Pancreas (tissue), 10 donors: Measurements from ENCODE around the gene DPYSL5. TPM values are rescaled to one million over a fixed set of nuclear protein-coding genes. Genes with fewer than 3 reads are reported as not detected.

Experiments
- ATAC-seq, 4 donors: fragments of 200-7000 bp; cut with Tn5 transposase; one replicate each; pipeline versions ENCODE4 v1.8.0 to v1.9.1; 2020; ENCODE audit warnings: mild to moderate bottlenecking in 4 of 4, moderate library complexity in 4 of 4
- DNase-seq, 6 donors: peaks; one replicate each; pipeline ENCODE4 v3.0.0-alpha.2; 2020
- FAIRE-seq: peaks from 2 replicates; lab custom pipeline; 2012; peaks lifted over from hg19 to GRCh38; lab: Jason Lieb, UNC
- H3K27ac ChIP-seq, 4 donors: fragments of 200-600 bp; sonication (generic); 1 replicate in 3 of 4; 2 replicates in 1 of 4; pipeline versions ENCODE4 v1.5.0 to v1.8.0; 2020
- H3K27me3 ChIP-seq, 4 donors: fragments of 200-600 bp; one replicate each; pipeline ENCODE4 v1.8.0; 2021
- H3K36me3 ChIP-seq, 3 donors: fragments of 200-600 bp; sonication (generic) in 1 of 3; one replicate each; pipeline versions ENCODE4 v1.5.0 to v1.8.0; 2020 to 2021
- H3K4me1 ChIP-seq, 3 donors: fragments of 200-600 bp; one replicate each; pipeline ENCODE4 v1.8.0; 2021
- H3K4me3 ChIP-seq, 4 donors: fragments of 200-600 bp; sonication (generic) in 2 of 4; one replicate each; pipeline versions ENCODE4 v1.5.0 to v1.8.0; 2020 to 2021
- H3K9me3 ChIP-seq, 4 donors: fragments of 200-600 bp; one replicate each; pipeline ENCODE4 v1.8.0; 2021
- WGBS, 2 donors: extraction: QIAGEN DNeasy Blood & Tissue Kit; methylation state at CpG; one replicate each; pipeline ENCODE4 v1.1.7; 2013; 5-methylcytosine and 5-hydroxymethylcytosine counted together
- intact Hi-C, 3 donors: fragments of 100-400 bp; cut with DNase I; formaldehyde crosslinking; loops; one replicate each; pipeline versions ENCODE4 v1.11.1 to v1.14.2; 2022
- polyA plus RNA-seq, 2 donors: library from polyadenylated mRNA; stranded (reverse); fragments of 200-250 nt; gene quantifications; one replicate each; pipeline ENCODE4 v1.2.3, GENCODE V29; 2013
- total RNA-seq, 6 donors: library from RNA; stranded (reverse); fragmentation: NEBNext Ultra II Directional in 4 of 6; extraction: Animal tissue kit (Norgen Biotek cat#: 25700) in 4 of 6; gene quantifications; one replicate each; pipeline versions ENCODE4 v1.2.1 to v1.2.4, GENCODE V29; 2021 to 2023
- TF ChIP-seq, protein P1 (sequence below), 4 donors: fragments of 200-600 bp; sonication (generic) in 3 of 4; IDR thresholded peaks; one replicate each; pipeline versions ENCODE4 v1.5.0 to v1.8.0; 2021; ENCODE audit warnings: antibody characterized with exemption in 4 of 4
- donor health status: healthy with polysubstance abuse.
- donor health status: DM: no; HTN: no; CAD: no; lungs with moderate emphysema.
- donor health status: DM: no; HTN: no; CAD: no.
- donor health status: control.
- donor health status: control.
- donor health status: Bipolar disorder and iron deficiency.
- donor health status: DM: yes; HTN: yes; CAD: no.
- donor health status: DM: no; HTN: no; CAD: no.
- donor health status: DM: no; HTN: no; CAD: no.
- donor health status: DM: yes; HTN: yes; CAD: no.

DPYSL5 gene
- total and polyA plus RNA-seq, 8 donors: 0.02 to 0.12 (median 0.09) TPM; not detected in 5

DNA sequence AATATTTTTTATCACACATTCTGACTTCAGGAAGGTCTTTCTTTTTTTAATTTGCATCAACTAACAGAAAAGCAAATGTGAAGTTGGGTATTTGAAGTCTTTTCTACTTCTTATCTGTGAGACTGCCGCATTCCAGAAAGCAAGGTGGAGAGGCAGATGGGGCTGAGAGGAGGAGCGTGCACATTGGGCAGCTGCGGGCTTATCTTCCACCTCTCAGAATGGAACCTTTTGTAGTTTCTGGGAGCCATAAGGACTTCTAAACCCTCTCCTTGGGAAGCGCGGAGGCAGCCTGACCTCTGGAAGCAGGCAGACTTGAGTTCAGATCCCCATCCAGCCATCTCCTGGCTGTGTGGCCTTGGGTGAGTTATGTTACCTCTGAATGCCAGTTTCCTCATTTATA, 126.4 kb downstream of the DPYSL5 start:
- H3K4me3 ChIP-seq: no peak overlapping the region
- peaks cover 0 to 26% (median 5%) of the 10 kb centered on the region in 3 donors for H3K4me1 ChIP-seq
- no peaks in the 10 kb centered on the region for H3K36me3 ChIP-seq
- H3K9me3 ChIP-seq: no peaks in the 10 kb centered on the region
- FAIRE-seq (no peak), ATAC-seq (no peak), DNase-seq (no peak)
- intact Hi-C loops: no loop called here
- no peak overlapping the region for H3K27ac ChIP-seq
- TF ChIP-seq, protein P1, sequence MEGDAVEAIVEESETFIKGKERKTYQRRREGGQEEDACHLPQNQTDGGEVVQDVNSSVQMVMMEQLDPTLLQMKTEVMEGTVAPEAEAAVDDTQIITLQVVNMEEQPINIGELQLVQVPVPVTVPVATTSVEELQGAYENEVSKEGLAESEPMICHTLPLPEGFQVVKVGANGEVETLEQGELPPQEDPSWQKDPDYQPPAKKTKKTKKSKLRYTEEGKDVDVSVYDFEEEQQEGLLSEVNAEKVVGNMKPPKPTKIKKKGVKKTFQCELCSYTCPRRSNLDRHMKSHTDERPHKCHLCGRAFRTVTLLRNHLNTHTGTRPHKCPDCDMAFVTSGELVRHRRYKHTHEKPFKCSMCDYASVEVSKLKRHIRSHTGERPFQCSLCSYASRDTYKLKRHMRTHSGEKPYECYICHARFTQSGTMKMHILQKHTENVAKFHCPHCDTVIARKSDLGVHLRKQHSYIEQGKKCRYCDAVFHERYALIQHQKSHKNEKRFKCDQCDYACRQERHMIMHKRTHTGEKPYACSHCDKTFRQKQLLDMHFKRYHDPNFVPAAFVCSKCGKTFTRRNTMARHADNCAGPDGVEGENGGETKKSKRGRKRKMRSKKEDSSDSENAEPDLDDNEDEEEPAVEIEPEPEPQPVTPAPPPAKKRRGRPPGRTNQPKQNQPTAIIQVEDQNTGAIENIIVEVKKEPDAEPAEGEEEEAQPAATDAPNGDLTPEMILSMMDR (IDR thresholded peaks at IDR 0.05): no peak
- 82 to 84% methylated on average over 5 of the region's 5 CpGs for WGBS, 2 donors
- H3K27me3 ChIP-seq: no peaks in the 10 kb centered on the region

DNA sequence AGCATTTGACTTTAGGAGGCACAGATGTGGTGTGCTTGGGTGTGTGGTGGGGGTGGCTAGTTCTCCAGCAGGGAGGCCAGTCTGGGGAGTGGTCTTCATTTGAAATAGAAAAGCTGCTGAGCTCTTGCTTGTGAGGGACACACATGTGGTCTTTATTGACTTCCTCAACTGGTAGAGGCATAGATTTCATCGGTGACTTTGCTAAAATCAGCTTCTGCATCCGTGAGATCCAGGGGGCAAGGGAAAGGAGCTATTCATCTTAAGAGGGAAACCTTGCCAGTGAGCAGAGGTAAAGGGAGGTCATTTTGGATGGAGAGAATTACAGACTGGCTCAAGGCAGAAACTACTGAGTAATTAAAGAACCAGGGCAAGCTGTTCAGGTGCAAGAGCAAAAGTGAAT, 127.2 kb downstream of the DPYSL5 start:
- no peak overlapping the region for H3K27ac ChIP-seq
- peaks cover 0 to 26% (median 5%) of the 10 kb centered on the region in 3 donors for H3K4me1 ChIP-seq
- FAIRE-seq (no peak), ATAC-seq (no peak), DNase-seq (no peak)
- no peaks in the 10 kb centered on the region for H3K27me3 ChIP-seq
- H3K36me3 ChIP-seq: no peaks in the 10 kb centered on the region
- TF ChIP-seq, protein P1 (IDR thresholded peaks at IDR 0.05): no peak
- no peaks in the 10 kb centered on the region for H3K9me3 ChIP-seq
- 72 to 81% methylated on average over 2 of the region's 2 CpGs for WGBS, 2 donors
- intact Hi-C loops: no loop called here
- no peak overlapping the region for H3K4me3 ChIP-seq

DNA sequence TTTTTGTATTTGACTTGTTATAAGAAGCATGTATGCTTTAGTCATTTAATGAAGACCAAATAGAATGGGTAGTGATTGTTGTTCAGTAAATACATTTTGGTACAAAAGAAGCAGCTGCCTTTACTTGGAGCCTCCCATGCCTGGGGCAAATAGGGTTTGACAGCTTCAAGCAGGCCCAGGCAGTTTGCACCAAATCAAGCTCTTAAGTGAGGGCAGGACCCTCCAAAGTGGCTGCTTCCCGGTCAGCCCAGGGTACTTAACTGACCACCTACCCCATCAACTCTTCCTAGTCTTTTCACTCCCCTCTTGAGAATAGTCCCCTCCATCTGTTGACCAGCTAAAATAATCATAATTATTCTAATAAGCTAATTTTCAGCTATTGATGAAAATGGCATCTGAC, 127.7 kb downstream of the DPYSL5 start:
- Histone ChIP-seq H3K27ac (no peak overlapping the region), H3K27me3 (no peaks in the 10 kb centered on the region), H3K36me3 (no peaks in the 10 kb centered on the region), H3K4me3 (no peak overlapping the region), H3K4me1 (peaks cover 0 to 26% (median 5%) of the 10 kb centered on the region in 3 donors), H3K9me3 (no peaks in the 10 kb centered on the region)
- DNase-seq (no peak), ATAC-seq (no peak), FAIRE-seq (no peak)
- TF ChIP-seq, protein P1 (IDR thresholded peaks at IDR 0.05): no peak
- intact Hi-C loops: no loop called here
- WGBS, 2 donors: 80 to 85% methylated on average over 1 of the region's 1 CpG

DNA sequence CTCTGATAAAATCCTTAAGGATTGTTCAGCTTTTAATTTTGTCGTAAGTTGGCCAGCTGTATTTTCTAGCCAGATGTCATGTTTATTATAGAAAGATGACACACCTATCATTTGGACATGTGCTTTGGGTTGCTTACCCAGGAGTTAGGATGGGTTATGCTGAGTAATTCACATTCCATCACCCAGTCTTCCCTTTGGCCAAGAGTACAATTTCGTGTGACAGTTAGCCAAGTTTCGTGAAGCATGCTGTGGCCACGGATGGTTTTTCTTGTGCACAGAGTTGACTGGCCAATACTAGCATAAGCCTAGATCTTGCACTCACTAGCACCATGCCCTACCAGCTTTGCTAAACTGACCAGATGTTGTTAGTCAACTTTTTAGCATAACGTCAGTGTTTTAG, 128.3 kb downstream of the DPYSL5 start:
- Histone ChIP-seq H3K36me3 (no peaks in the 10 kb centered on the region), H3K9me3 (no peaks in the 10 kb centered on the region), H3K27ac (no peak overlapping the region), H3K4me1 (peaks cover 0 to 24% (median 5%) of the 10 kb centered on the region in 3 donors), H3K27me3 (no peaks in the 10 kb centered on the region), H3K4me3 (no peak overlapping the region)
- WGBS, 2 donors: 79 to 88% methylated on average over 5 of the region's 5 CpGs
- DNase-seq: no peak
- intact Hi-C loops: no loop called here
- no peak for ATAC-seq
- FAIRE-seq: no peak
- TF ChIP-seq, protein P1 (IDR thresholded peaks at IDR 0.05): no peak

DNA sequence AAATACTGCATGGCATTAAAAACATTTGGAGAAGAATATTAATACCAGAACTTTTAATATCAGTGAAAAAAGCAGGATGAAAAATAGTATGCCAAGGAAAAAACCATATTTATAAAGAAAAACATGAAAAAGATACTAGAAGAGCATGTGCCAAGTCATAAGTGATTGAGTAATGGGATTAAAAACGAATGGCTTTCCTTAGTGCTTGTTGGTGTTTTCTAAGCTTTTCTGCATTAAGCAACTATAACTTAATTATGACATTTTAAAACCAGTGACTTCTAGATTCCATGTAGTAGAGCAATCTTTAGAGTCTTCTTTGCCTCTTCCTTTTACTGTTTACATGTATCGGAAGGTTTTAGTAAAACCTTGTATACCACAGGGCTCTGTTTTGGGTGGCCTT, 129.1 kb downstream of the DPYSL5 start:
- Histone ChIP-seq H3K4me1 (peaks cover 3 to 21% (median 3%) of the 10 kb centered on the region in 3 donors), H3K27me3 (no peaks in the 10 kb centered on the region), H3K9me3 (no peaks in the 10 kb centered on the region), H3K36me3 (no peaks in the 10 kb centered on the region), H3K27ac (no peak overlapping the region), H3K4me3 (no peak overlapping the region)
- no peak for FAIRE-seq
- intact Hi-C loops: no loop called here
- TF ChIP-seq, protein P1 (IDR thresholded peaks at IDR 0.05): no peak
- no peak for ATAC-seq
- WGBS, 2 donors: 80 to 87% methylated on average over 2 of the region's 2 CpGs
- no peak for DNase-seq
